ENCODE data around the gene ZNF592. TPM values are rescaled to one million over a fixed set of nuclear protein-coding genes. Genes with fewer than 3 reads are reported as not detected.

ZNF592 gene
- total and polyA plus RNA-seq, 2 donors = 10.2 to 12.7 TPM

- Histone ChIP-seq H3K4me3 (ENCODE audit: low read depth, low read length) (no peak overlapping the region), H3K36me3 (ENCODE audit: insufficient read depth) (peaks cover 6% of the 10 kb centered on the region), H3K27ac (ENCODE audit: low read depth) (no peak overlapping the region), H3K4me1 (ENCODE audit: insufficient read depth) (no peaks in the 10 kb centered on the region)
- 86% methylated on average over 3 of the region's 3 CpGs for WGBS
- no peak for DNase-seq (ENCODE audit: extremely low spot score)
Observed at GRCh38 chr15:84795186-84795585, 46.8 kb downstream of the ZNF592 start.

GRCh38 chr15:84797212-84797611 is 48.8 kb downstream of the ZNF592 start:
- H3K36me3 ChIP-seq (ENCODE audit: insufficient read depth) = peaks cover 4% of the 10 kb centered on the region
- no peak for DNase-seq (ENCODE audit: extremely low spot score)
- no peaks in the 10 kb centered on the region for H3K4me1 ChIP-seq (ENCODE audit: insufficient read depth)
- 98% methylated on average over 4 of the region's 4 CpGs for WGBS
- no peak overlapping the region for H3K27ac ChIP-seq (ENCODE audit: low read depth)
- no peak overlapping the region for H3K4me3 ChIP-seq (ENCODE audit: low read depth, low read length)

DNA sequence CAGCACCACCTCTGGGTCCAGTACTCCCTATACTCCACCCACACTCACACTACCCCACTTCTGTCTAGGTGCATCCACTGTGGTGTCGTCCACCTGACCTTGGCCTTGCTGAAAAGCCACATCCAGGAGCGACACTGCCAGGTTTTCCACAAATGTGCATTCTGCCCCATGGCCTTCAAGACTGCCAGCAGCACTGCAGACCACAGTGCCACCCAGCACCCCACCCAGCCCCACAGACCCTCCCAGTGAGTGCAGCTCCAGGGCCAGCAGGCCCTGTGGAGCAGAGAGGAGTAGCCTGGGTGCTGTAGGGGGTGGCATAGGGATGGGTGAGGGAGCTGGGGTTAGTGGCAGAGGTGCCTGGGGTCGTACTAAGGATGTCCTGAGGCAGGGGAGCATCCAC is 49.4 kb downstream of the ZNF592 start:
- no peak overlapping the region for H3K4me3 ChIP-seq (ENCODE audit: low read depth, low read length)
- H3K4me1 ChIP-seq (ENCODE audit: insufficient read depth) = no peaks in the 10 kb centered on the region
- H3K36me3 ChIP-seq (ENCODE audit: insufficient read depth) = peaks cover 4% of the 10 kb centered on the region
- no peak overlapping the region for H3K27ac ChIP-seq (ENCODE audit: low read depth)
- WGBS = 97% methylated on average over 3 of the region's 3 CpGs
- no peak for DNase-seq (ENCODE audit: extremely low spot score)

- no peaks in the 10 kb centered on the region for H3K4me1 ChIP-seq (ENCODE audit: insufficient read depth)
- H3K36me3 ChIP-seq (ENCODE audit: insufficient read depth) = peaks cover 4% of the 10 kb centered on the region
- 97% methylated on average over 21 of the region's 21 CpGs for WGBS
- H3K27ac ChIP-seq (ENCODE audit: low read depth) = no peak overlapping the region
- H3K4me3 ChIP-seq (ENCODE audit: low read depth, low read length) = no peak overlapping the region
- DNase-seq (ENCODE audit: extremely low spot score) = no peak
Observed at GRCh38 chr15:84798436-84798946, 50.1 kb downstream of the ZNF592 start.

DNA sequence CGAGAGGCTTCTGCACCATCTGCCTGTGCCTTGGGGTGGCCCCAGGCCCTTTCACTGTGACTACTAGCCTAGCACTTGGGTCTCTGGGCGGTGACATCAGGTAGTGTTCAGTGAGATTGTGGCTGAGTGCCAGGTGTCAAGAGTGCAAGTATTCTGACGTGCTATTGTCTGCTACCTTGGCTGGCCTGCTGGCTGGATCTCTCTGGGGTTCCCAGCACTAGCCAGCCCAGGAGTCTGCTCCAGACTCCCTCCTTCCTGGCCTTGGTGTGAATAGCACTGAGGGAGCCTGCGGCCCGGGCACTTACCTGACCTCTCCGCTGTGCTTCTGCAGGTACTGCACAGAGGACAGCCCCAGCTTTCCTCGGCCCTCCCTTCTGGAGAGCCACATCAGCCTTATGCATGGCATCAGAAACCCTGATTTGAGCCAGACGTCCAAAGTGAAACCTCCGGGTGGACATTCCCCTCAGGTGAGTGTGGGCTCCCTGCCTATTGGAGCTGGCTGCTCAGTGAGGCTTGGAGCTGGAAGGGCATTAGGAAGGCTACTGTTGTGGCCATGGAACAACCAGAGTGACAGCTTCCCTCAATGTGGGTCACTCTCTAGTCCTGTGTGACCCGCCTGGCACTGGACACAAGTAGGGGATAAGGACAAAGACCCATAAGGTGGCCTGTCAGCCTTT is 51.3 kb downstream of the ZNF592 start:
- H3K4me1 ChIP-seq (ENCODE audit: insufficient read depth) = no peaks in the 10 kb centered on the region
- 91% methylated on average over 10 of the region's 10 CpGs for WGBS
- DNase-seq (ENCODE audit: extremely low spot score) = no peak
- H3K4me3 ChIP-seq (ENCODE audit: low read depth, low read length) = no peak overlapping the region
- peaks cover 4% of the 10 kb centered on the region for H3K36me3 ChIP-seq (ENCODE audit: insufficient read depth)
- H3K27ac ChIP-seq (ENCODE audit: low read depth) = no peak overlapping the region

GRCh38 chr15:84800365-84800806 is 52.0 kb downstream of the ZNF592 start:
- WGBS = 83% methylated on average over 3 of the region's 3 CpGs
- DNase-seq (ENCODE audit: extremely low spot score) = no peak
- H3K4me3 ChIP-seq (ENCODE audit: low read depth, low read length) = no peak overlapping the region
- peaks cover 4% of the 10 kb centered on the region for H3K36me3 ChIP-seq (ENCODE audit: insufficient read depth)
- H3K4me1 ChIP-seq (ENCODE audit: insufficient read depth) = no peaks in the 10 kb centered on the region
- H3K27ac ChIP-seq (ENCODE audit: low read depth) = no peak overlapping the region

DNA sequence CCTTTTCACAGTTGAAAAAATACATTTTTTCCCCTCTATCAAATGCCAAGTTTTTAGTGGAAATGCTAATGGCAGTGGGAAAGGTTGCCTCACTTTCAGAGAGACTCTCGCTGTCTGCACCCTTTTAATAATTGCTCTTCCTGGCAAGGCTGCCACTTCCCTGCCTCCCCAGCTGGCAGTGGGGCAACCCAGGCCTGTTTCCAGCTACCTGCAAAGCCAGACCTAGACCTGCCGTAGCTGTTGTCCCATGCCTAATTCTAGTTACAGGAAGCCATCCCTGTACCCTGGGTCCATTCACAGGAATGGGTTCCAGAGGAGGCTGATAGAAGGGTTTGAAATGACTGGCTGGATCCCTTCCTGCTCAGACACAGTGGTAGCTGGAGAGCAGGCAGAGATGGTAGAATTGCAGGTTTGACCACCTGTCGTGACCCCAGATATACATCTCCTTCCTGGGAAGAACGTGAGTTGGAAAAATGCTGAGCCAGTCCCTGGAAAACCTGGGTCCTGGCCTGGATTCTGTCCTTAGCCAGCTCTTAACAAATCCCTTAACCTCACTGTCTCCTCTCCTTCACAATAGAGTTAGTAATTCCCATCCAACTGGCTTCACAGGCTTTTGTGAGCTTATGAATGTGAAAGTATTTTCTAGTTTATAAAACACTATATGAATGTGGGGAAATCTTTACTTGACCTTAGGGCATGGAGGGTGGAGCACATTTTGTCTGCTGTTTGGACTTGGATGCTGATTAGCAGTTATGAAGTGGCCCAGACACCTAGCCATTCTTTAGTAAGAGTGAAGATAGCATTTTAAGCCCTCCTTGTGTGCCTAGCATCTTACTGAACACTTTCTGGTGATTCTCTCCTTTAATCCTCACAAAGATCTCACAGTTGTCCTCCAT is 55.9 kb downstream of the ZNF592 start:
- no peak overlapping the region for H3K4me3 ChIP-seq (ENCODE audit: low read depth, low read length)
- DNase-seq (ENCODE audit: extremely low spot score) = no peak
- no peaks in the 10 kb centered on the region for H3K4me1 ChIP-seq (ENCODE audit: insufficient read depth)
- no peaks in the 10 kb centered on the region for H3K36me3 ChIP-seq (ENCODE audit: insufficient read depth)
- H3K27ac ChIP-seq (ENCODE audit: low read depth) = no peak overlapping the region
- 75% methylated on average over 4 of the region's 4 CpGs for WGBS

DNA sequence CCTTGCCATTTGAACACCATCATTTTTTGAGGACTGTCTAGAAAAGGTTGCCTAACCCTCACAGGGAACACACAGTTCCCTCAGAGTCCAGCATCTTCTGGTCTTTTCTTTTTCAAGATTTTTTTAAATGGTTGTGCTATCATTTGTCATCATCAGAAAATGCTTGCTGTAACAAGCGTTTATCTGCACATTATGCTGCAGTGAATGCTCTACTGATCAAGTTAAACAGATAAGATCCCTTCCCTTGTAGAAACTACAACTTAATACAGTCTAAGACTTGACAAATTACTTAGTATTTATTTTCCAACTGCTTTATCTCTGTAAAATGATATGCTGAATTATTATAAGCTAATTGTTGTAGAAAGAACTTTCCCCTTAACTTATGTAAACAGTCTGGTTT is 56.8 kb downstream of the ZNF592 start:
- no peaks in the 10 kb centered on the region for H3K4me1 ChIP-seq (ENCODE audit: insufficient read depth)
- WGBS = 56% methylated on average over 1 of the region's 1 CpG
- H3K27ac ChIP-seq (ENCODE audit: low read depth) = no peak overlapping the region
- DNase-seq (ENCODE audit: extremely low spot score) = no peak
- no peak overlapping the region for H3K4me3 ChIP-seq (ENCODE audit: low read depth, low read length)
- H3K36me3 ChIP-seq (ENCODE audit: insufficient read depth) = no peaks in the 10 kb centered on the region

DNA sequence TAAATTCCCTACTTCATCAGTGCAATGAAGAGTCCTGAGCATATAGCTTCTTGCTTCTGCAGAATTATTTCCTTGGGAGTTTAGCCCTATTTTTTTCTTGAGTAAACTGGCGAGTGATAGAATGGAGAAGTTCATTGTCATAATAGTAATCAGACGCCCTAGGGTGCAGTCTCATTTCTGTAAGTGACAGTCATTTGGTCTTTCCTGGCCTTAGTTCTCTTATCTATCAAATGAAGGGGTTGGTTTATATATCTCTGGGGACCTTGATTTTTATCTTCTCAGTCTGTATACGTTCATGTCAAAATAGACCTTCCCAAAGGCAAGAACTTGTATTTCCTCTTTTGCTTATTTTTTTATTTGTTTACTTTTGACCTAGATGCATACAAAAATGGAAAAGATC is 58.8 kb downstream of the ZNF592 start:
- no peak for DNase-seq (ENCODE audit: extremely low spot score)
- 79% methylated on average over 3 of the region's 3 CpGs for WGBS
- Histone ChIP-seq H3K27ac (ENCODE audit: low read depth) (no peak overlapping the region), H3K4me3 (ENCODE audit: low read depth, low read length) (no peak overlapping the region), H3K4me1 (ENCODE audit: insufficient read depth) (no peaks in the 10 kb centered on the region), H3K36me3 (ENCODE audit: insufficient read depth) (no peaks in the 10 kb centered on the region)

DNA sequence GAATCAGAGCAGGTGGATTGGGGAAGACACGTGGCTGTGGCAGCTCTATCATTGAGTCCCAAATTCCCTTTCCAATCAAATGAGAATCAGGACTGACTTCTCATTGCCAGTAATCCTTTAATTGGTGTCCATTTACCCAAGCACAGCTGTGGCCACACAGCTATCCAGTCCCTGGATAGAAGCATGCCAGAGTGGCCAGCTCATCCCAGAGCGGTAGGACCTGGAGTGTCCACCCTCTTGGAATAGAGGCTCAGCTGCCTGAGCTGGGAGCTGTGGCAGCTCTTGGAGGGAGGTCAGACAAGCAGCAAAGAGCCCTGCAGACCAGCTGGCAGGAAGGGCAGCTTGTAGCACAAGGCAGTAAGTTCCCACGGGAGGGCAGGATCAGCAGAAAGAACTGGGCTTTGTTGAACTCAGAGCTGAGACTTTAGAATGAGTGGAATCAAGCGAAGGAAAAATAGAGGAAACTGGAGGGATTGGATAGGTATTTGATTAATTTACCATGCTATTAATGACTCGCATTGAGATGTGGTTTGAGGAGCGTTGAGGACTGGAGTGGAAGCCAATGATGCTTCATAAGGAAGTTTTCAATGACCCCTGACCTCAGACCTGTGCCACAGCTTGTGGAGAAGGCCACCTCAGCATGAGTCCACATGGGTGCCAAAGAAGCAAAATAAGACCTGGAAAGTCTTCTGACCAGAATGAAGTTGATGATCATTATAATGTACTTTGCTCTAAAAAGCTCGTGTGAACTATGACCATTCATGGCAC is 61.9 kb downstream of the ZNF592 start:
- 87% methylated on average over 7 of the region's 7 CpGs for WGBS
- Histone ChIP-seq H3K36me3 (ENCODE audit: insufficient read depth) (no peaks in the 10 kb centered on the region), H3K4me1 (ENCODE audit: insufficient read depth) (no peaks in the 10 kb centered on the region), H3K4me3 (ENCODE audit: low read depth, low read length) (no peak overlapping the region), H3K27ac (ENCODE audit: low read depth) (no peak overlapping the region)
- DNase-seq (ENCODE audit: extremely low spot score) = no peak

DNA sequence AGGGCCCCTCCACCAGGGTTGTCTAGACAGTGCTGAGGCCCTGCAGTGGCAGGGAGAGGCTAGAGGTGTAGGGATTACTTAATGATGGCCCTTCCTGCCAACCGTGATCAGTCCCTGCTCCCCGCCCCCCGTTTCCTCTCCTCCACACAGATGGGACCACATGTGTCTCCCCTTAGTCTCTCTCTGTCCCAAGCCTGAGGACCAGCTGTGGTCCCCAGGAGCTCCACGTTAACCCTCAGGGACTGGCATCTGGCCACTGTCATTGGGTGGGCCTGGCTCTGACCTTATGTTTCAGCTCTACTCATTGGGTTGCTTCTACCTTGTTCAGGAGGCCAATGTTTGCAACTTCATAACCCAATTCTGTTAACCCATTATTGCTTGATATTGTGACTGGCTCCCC is 62.8 kb downstream of the ZNF592 start:
- no peak overlapping the region for H3K4me3 ChIP-seq (ENCODE audit: low read depth, low read length)
- H3K36me3 ChIP-seq (ENCODE audit: insufficient read depth) = no peaks in the 10 kb centered on the region
- WGBS = 84% methylated on average over 4 of the region's 4 CpGs
- no peaks in the 10 kb centered on the region for H3K4me1 ChIP-seq (ENCODE audit: insufficient read depth)
- DNase-seq (ENCODE audit: extremely low spot score) = no peak
- no peak overlapping the region for H3K27ac ChIP-seq (ENCODE audit: low read depth)

DNA sequence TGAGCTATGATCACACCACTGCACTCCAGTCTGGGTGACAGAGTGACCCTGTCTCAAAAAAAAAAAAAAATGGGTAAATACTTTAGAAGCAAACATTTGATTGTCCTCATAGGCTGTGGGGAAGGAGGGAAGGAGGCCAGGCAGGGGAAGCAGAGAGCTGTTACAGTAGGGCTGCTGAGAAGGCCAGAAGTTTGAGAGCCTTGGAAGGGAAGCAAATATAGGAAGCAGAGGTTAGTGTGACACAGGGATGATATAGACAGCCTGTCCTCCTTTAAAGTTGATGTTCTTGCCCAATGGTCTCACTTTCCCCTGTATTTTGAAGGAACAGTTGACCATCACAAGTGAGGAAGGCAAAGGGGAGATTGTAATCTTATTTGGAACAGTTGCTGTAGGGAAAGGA is 63.4 kb downstream of the ZNF592 start:
- H3K4me1 ChIP-seq (ENCODE audit: insufficient read depth) = no peaks in the 10 kb centered on the region
- H3K36me3 ChIP-seq (ENCODE audit: insufficient read depth) = no peaks in the 10 kb centered on the region
- no peak overlapping the region for H3K27ac ChIP-seq (ENCODE audit: low read depth)
- DNase-seq (ENCODE audit: extremely low spot score) = no peak
- H3K4me3 ChIP-seq (ENCODE audit: low read depth, low read length) = no peak overlapping the region

GRCh38 chr15:84812842-84813241 is 64.5 kb downstream of the ZNF592 start:
- 96% methylated on average over 2 of the region's 2 CpGs for WGBS
- DNase-seq (ENCODE audit: extremely low spot score) = no peak
- no peak overlapping the region for H3K4me3 ChIP-seq (ENCODE audit: low read depth, low read length)
- no peak overlapping the region for H3K27ac ChIP-seq (ENCODE audit: low read depth)
- no peaks in the 10 kb centered on the region for H3K4me1 ChIP-seq (ENCODE audit: insufficient read depth)
- H3K36me3 ChIP-seq (ENCODE audit: insufficient read depth) = no peaks in the 10 kb centered on the region
